Measurements from ENCODE around the gene ZNF592.

ZNF592 gene

GRCh38 chr15:84812842-84813241 is 64.5 kb downstream of the ZNF592 start:
- DNase-seq, result no peak

- no peak for DNase-seq
Observed at GRCh38 chr15:84813435-84813834, 65.0 kb downstream of the ZNF592 start.

- DNase-seq, result no peak
Observed at GRCh38 chr15:84813931-84814330, 65.5 kb downstream of the ZNF592 start.

- DNase-seq, result no peak
Observed at GRCh38 chr15:84814916-84815315, 66.5 kb downstream of the ZNF592 start.

GRCh38 chr15:84816694-84817465 is 68.5 kb downstream of the ZNF592 start, which contains the start of gene ALPK3:
Gene ALPK3 (plus strand): TSS chr15:84817356. CDS start chr15:84817453, 97 bp downstream.
- DNase-seq, result no peak

- no peak for DNase-seq
Observed at GRCh38 chr15:84817466-84818081, 69.2 kb downstream of the ZNF592 start.

GRCh38 chr15:84818261-84819131 is 70.1 kb downstream of the ZNF592 start:
- DNase-seq, result no peak

GRCh38 chr15:84819291-84819768 is 70.9 kb downstream of the ZNF592 start:
- DNase-seq, result no peak

- no peak for DNase-seq
Observed at GRCh38 chr15:84819791-84820190, 71.4 kb downstream of the ZNF592 start.

GRCh38 chr15:84821501-84822021 is 73.2 kb downstream of the ZNF592 start:
- no peak for DNase-seq

GRCh38 chr15:84822653-84823281 is 74.4 kb downstream of the ZNF592 start:
- no peak for DNase-seq

GRCh38 chr15:84823282-84823878 is 75.0 kb downstream of the ZNF592 start:
- DNase-seq, result no peak

GRCh38 chr15:84824260-84825007 is 76.0 kb downstream of the ZNF592 start:
- no peak for DNase-seq

- no peak for DNase-seq
Observed at GRCh38 chr15:84826369-84826823, 78.0 kb downstream of the ZNF592 start.

GRCh38 chr15:84827246-84827645 is 78.9 kb downstream of the ZNF592 start:
- DNase-seq, result no peak

GRCh38 chr15:84828086-84828908 is 79.9 kb downstream of the ZNF592 start:
- no peak for DNase-seq

- DNase-seq, result no peak
Observed at GRCh38 chr15:84829428-84829827, 81.0 kb downstream of the ZNF592 start.

GRCh38 chr15:84830036-84830435 is 81.6 kb downstream of the ZNF592 start:
- DNase-seq, result no peak

- DNase-seq, result no peak
Observed at GRCh38 chr15:84831028-84831427, 82.6 kb downstream of the ZNF592 start.

- DNase-seq, result no peak
Observed at GRCh38 chr15:84831613-84832012, 83.2 kb downstream of the ZNF592 start.
